Hepatocyte (in vitro differentiated cells): ENCODE measurements around the gene TENM4.

ENCODE experiments used
- EZH2 ChIP-seq: fragments of 200-600 bp; sonication (generic); IDR thresholded peaks from 2 replicates; pipeline ENCODE4 v1.6.1; 2016; ENCODE audit warnings: antibody characterized with exemption, mild to moderate bottlenecking, borderline replicate concordance
- EZH2phosphoT487 ChIP-seq: fragments of 200-600 bp; sonication (generic); IDR thresholded peaks from one replicate; pipeline ENCODE4 v1.6.1; 2018; ENCODE audit warnings: antibody characterized with exemption, mild to moderate bottlenecking, low read depth, moderate library complexity; ENCODE audit not compliant: unreplicated experiment, severe bottlenecking
- TF ChIP-seq, protein P1 (sequence below): fragments of 200-600 bp; sonication (generic); IDR thresholded peaks from 2 replicates; pipeline ENCODE4 v1.5.1; 2016; ENCODE audit warnings: antibody characterized with exemption, mild to moderate bottlenecking; ENCODE audit not compliant: poor library complexity

DNA sequence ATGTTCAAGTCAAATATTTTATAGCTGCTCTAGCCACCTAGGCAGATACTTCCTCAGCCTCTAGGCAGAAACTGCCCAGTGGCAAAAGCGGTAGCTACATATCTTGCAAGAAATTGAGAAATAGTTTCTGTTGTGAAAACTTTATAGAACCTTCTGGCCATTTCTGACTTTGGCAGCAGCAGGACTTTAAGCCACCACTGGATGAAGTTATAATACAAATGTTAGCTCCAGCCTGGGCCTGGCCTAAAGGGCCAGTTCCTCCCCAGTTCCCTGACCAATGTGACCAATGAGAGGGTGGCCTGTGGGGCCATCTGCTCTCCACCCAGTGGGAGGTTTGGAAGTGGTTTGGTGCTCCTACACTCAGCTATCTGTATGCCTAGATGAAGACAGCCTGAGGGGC, 612.2 kb downstream of the TENM4 start:
- TF ChIP-seq, protein P1, sequence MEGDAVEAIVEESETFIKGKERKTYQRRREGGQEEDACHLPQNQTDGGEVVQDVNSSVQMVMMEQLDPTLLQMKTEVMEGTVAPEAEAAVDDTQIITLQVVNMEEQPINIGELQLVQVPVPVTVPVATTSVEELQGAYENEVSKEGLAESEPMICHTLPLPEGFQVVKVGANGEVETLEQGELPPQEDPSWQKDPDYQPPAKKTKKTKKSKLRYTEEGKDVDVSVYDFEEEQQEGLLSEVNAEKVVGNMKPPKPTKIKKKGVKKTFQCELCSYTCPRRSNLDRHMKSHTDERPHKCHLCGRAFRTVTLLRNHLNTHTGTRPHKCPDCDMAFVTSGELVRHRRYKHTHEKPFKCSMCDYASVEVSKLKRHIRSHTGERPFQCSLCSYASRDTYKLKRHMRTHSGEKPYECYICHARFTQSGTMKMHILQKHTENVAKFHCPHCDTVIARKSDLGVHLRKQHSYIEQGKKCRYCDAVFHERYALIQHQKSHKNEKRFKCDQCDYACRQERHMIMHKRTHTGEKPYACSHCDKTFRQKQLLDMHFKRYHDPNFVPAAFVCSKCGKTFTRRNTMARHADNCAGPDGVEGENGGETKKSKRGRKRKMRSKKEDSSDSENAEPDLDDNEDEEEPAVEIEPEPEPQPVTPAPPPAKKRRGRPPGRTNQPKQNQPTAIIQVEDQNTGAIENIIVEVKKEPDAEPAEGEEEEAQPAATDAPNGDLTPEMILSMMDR = no peak
- TF ChIP-seq EZH2phosphoT487 (no peak), EZH2 (no peak)
